SK-N-SH (cell line): ENCODE results near the gene FIZ1. TPM values are rescaled to one million over a fixed set of nuclear protein-coding genes. Genes with fewer than 3 reads are reported as not detected.

ENCODE experiments used
- CTCF ChIA-PET: fragments of 300-600, 350-600 bp; formaldehyde crosslinking; extraction: SDS; loops from one replicate; lab custom pipeline; 2021; lab: Yijun Ruan, JAX
- POLR2A ChIA-PET: fragments of 350-600 bp; sonication (Branson Sonifier 250); formaldehyde crosslinking; extraction: SDS; loops from one replicate; lab custom pipeline; 2020; ENCODE audit warnings: antibody characterized with exemption, inconsistent platforms; lab: Yijun Ruan, JAX
- DNase-seq: peaks from one replicate; pipeline ENCODE4 v3.0.0; 2012
- H2AFZ ChIP-seq: fragments of 200-600 bp; sonication (generic); 2 replicates; pipeline ENCODE4 v1.8.1; 2016; ENCODE audit warnings: antibody characterized with exemption, mild to moderate bottlenecking, low read depth
- H3F3A ChIP-seq: fragments of 200-600 bp; sonication (generic); replicated peaks from 2 replicates; pipeline ENCODE3; 2016; ENCODE audit warnings: antibody characterized with exemption, mild to moderate bottlenecking; ENCODE audit not compliant: insufficient read depth
- H3K27ac ChIP-seq, 2 experiments: fragments of 200-500 bp in 1 of 2; fragments of 200-600 bp in 1 of 2; sonication (Bioruptor generic) in 1 of 2; sonication (generic), shearing (Covaris generic) in 1 of 2; 2 replicates each; pipeline versions ENCODE4 v1.5.1 to v1.6.1; 2014 to 2016; ENCODE audit warnings: low read depth in 2 of 2, inconsistent platforms in 1 of 2, low read length in 1 of 2, mild to moderate bottlenecking in 1 of 2, mixed read lengths in 1 of 2
- H3K27me3 ChIP-seq: fragments of 200-600 bp; sonication (generic), shearing (Covaris generic); 2 replicates; pipeline ENCODE4 v1.6.1; 2016; ENCODE audit warnings: mixed run types; ENCODE audit not compliant: insufficient read depth
- H3K36me3 ChIP-seq, 2 experiments: fragments of 200-500 bp in 1 of 2; fragments of 200-600 bp in 1 of 2; sonication (Bioruptor generic) in 1 of 2; sonication (generic) in 1 of 2; replicated peaks in 1 of 2; 2 replicates each; pipeline versions ENCODE3 to v1.5.1; 2014 to 2016; ENCODE audit warnings: low read length in 1 of 2, mild to moderate bottlenecking in 1 of 2; ENCODE audit not compliant: insufficient read depth in 2 of 2, control insufficient read depth in 1 of 2
- H3K4me1 ChIP-seq, 2 experiments: fragments of 200-500 bp in 1 of 2; fragments of 200-600 bp in 1 of 2; sonication (Bioruptor generic) in 1 of 2; sonication (generic), shearing (Covaris generic) in 1 of 2; 2 replicates each; pipeline versions ENCODE4 v1.5.1 to v1.6.1; 2014 to 2016; ENCODE audit warnings: low read depth in 1 of 2, low read length in 1 of 2, mixed run types in 1 of 2; ENCODE audit not compliant: insufficient read depth in 2 of 2, control insufficient read depth in 1 of 2
- H3K4me2 ChIP-seq: fragments of 200-600 bp; sonication (generic), shearing (Covaris generic); 2 replicates; pipeline ENCODE4 v1.6.1; 2017; ENCODE audit warnings: mixed run types
- H3K4me3 ChIP-seq, 2 experiments: fragments of 200-500 bp in 1 of 2; fragments of 200-600 bp in 1 of 2; sonication (Bioruptor generic) in 1 of 2; sonication (generic), shearing (Covaris generic) in 1 of 2; 2 replicates each; pipeline versions ENCODE4 v1.5.1 to v1.8.1; 2014 to 2016; ENCODE audit warnings: low read depth in 2 of 2, inconsistent platforms in 1 of 2, low read length in 1 of 2, mild to moderate bottlenecking in 1 of 2, mixed read lengths in 1 of 2, moderate library complexity in 1 of 2
- H3K79me2 ChIP-seq: fragments of 200-600 bp; sonication (generic); 2 replicates; pipeline ENCODE4 v1.8.1; 2017; ENCODE audit warnings: mild to moderate bottlenecking; ENCODE audit not compliant: insufficient read depth
- H3K9ac ChIP-seq: fragments of 200-600 bp; sonication (generic); 2 replicates; pipeline ENCODE4 v1.6.1; 2017; ENCODE audit warnings: mixed run types
- H3K9me2 ChIP-seq: fragments of 200-600 bp; sonication (generic); 2 replicates; pipeline ENCODE4 v1.6.1; 2017; ENCODE audit warnings: mixed run types
- H3K9me3 ChIP-seq: fragments of 200-600 bp; sonication (generic); 2 replicates; pipeline ENCODE4 v1.6.1; 2017; ENCODE audit warnings: mixed run types, mild to moderate bottlenecking, moderate library complexity
- H4K20me1 ChIP-seq: fragments of 200-600 bp; sonication (generic); 2 replicates; pipeline ENCODE4 v1.6.1; 2017; ENCODE audit warnings: mild to moderate bottlenecking, mixed run types; ENCODE audit not compliant: insufficient read depth
- CHD2 ChIP-seq: fragments of 150-350 bp; IDR thresholded peaks from 2 replicates; pipeline ENCODE4 v1.6.1; 2018; ENCODE audit warnings: low read length; ENCODE audit not compliant: partially characterized antibody
- EP300 ChIP-seq, 2 experiments: IDR thresholded peaks; 2 replicates each; pipeline versions ENCODE4 v1.4.0 to v1.6.1; 2012; ENCODE audit warnings: borderline replicate concordance in 1 of 2, low read depth in 1 of 2, low read length in 1 of 2
- FOXJ3 ChIP-seq: sonication (generic); formaldehyde crosslinking; IDR thresholded peaks from 2 replicates; pipeline ENCODE4 v1.5.1; 2020; ENCODE audit warnings: mild to moderate bottlenecking, missing genetic modification reagents
- JUND ChIP-seq: IDR thresholded peaks from 2 replicates; pipeline ENCODE4 v1.4.0; 2012
- MAX ChIP-seq: IDR thresholded peaks from 2 replicates; pipeline ENCODE4 v1.4.0; 2012; ENCODE audit warnings: low read depth
- MEF2A ChIP-seq: IDR thresholded peaks from 2 replicates; pipeline ENCODE4 v1.4.0; 2012; ENCODE audit warnings: low read depth, borderline replicate concordance
- MXI1 ChIP-seq: IDR thresholded peaks from 2 replicates; pipeline ENCODE4 v1.6.1; 2012; ENCODE audit warnings: mild to moderate bottlenecking, low read depth, low read length, improper control_type of control experiment
- NFIC ChIP-seq: IDR thresholded peaks from 2 replicates; pipeline ENCODE4 v1.4.0; 2012; ENCODE audit warnings: borderline replicate concordance
- RAD21 ChIP-seq: IDR thresholded peaks from 2 replicates; pipeline ENCODE4 v1.6.1; 2012; ENCODE audit warnings: mild to moderate bottlenecking, low read length
- REST ChIP-seq: IDR thresholded peaks from 2 replicates; pipeline ENCODE4 v1.6.1; 2012; ENCODE audit warnings: mild to moderate bottlenecking, low read depth, low read length, moderate library complexity
- RXRA ChIP-seq: IDR thresholded peaks from 2 replicates; pipeline ENCODE4 v1.4.0; 2012; ENCODE audit warnings: low read depth, mild to moderate bottlenecking, borderline replicate concordance
- SMC3 ChIP-seq: IDR thresholded peaks from 2 replicates; pipeline ENCODE4 v1.6.1; 2012; ENCODE audit warnings: low read depth, low read length, improper control_type of control experiment
- TCF12 ChIP-seq: IDR thresholded peaks from 2 replicates; pipeline ENCODE4 v1.4.0; 2012
- TEAD4 ChIP-seq: IDR thresholded peaks from 2 replicates; pipeline ENCODE4 v1.4.0; 2012; ENCODE audit warnings: mild to moderate bottlenecking, borderline replicate concordance; ENCODE audit not compliant: insufficient read depth
- USF1 ChIP-seq: IDR thresholded peaks from 2 replicates; pipeline ENCODE4 v1.4.0; 2012; ENCODE audit warnings: low read depth, borderline replicate concordance
- USF2 ChIP-seq: fragments of 150-350 bp; IDR thresholded peaks from 2 replicates; pipeline ENCODE4 v1.6.1; 2017; ENCODE audit warnings: antibody characterized with exemption, low read length, low read depth, borderline replicate concordance
- YY1 ChIP-seq: IDR thresholded peaks from 2 replicates; pipeline ENCODE4 v1.4.0; 2012; ENCODE audit warnings: low read depth, mild to moderate bottlenecking
- WGBS: methylation state at CpG from one replicate; pipeline ENCODE4 v1.1.6; 2017; ENCODE audit warnings: low lambda C conversion rate; 5-methylcytosine and 5-hydroxymethylcytosine counted together
- polyA plus RNA-seq, 3 experiments: library from polyadenylated mRNA; depleted of rRNA; stranded (reverse); fragments of >200 nt; gene quantifications; 2 replicates each; pipeline ENCODE4 v1.2.3, GENCODE V29; 2012

Gene FIZ1
- polyA plus RNA-seq, 1 of the 3 experiments (the other 2 are of a cell fraction), result 5.7 TPM

- Histone ChIP-seq H3K4me3 (no peak overlapping the region), H2AFZ (no peak overlapping the region), H3K36me3 (peaks cover 0 to 10% of the 10 kb centered on the region in 2 experiments), H3K4me1 (peaks cover 0 to 11% of the 10 kb centered on the region in 2 experiments; a peak in 1 of 4 replicates), H3K9ac (no peak overlapping the region)
- CTCF ChIA-PET, result no interaction called here
- POLR2A ChIA-PET, result no interaction called here
- TF ChIP-seq RAD21 (no peak), FOXJ3 (CRISPR knock-in tag) (no peak), TCF12 (no peak), SMC3 (no peak), USF2 (no peak), NFIC (no peak), MAX (no peak), REST (no peak), YY1 (no peak), CHD2 (no peak), JUND (no peak)
- TF ChIP-seq, all 33 proteins: peak for 0
- Histone ChIP-seq H4K20me1 (no peaks in the 10 kb centered on the region), H3K79me2 (peaks cover 20% of the 10 kb centered on the region), H3K27ac (no peak overlapping the region), H3F3A (no peaks in the 10 kb centered on the region), H3K9me3 (no peaks in the 10 kb centered on the region), H3K27me3 (no peaks in the 10 kb centered on the region), H3K9me2 (no peaks in the 10 kb centered on the region), H3K4me2 (no peak overlapping the region)
- 97% methylated on average over 42 of the region's 83 CpGs for whole genome bisulfite sequencing
- DNase-seq, result no peak
Measured at GRCh38 chr19:55578031-55578760, 21.1 kb downstream of the FIZ1 start.

- no peaks in the 10 kb centered on the region for H3F3A ChIP-seq
- H4K20me1 ChIP-seq, result no peaks in the 10 kb centered on the region
- DNase-seq, result no peak
- WGBS, result 92% methylated on average over 5 of the region's 5 CpGs
- CTCF ChIA-PET, result interaction anchor here (0.9 kb wide), 1 partner anchor 109 kb away, joined by 3 read pairs; no protein-coding TSS in a partner anchor
- H3K9me3 ChIP-seq, result no peaks in the 10 kb centered on the region
- H3K79me2 ChIP-seq, result peaks cover 20% of the 10 kb centered on the region
- H2AFZ ChIP-seq, result no peak overlapping the region
- no peak overlapping the region for H3K27ac ChIP-seq
- no peak overlapping the region for H3K9ac ChIP-seq
- peaks cover 0 to 10% of the 10 kb centered on the region in 2 experiments for H3K36me3 ChIP-seq
- no peaks in the 10 kb centered on the region for H3K27me3 ChIP-seq
- no peak overlapping the region for H3K4me3 ChIP-seq
- no peaks in the 10 kb centered on the region for H3K9me2 ChIP-seq
- H3K4me2 ChIP-seq, result no peak overlapping the region
- peaks cover 0 to 11% of the 10 kb centered on the region in 2 experiments; a peak in 1 of 4 replicates for H3K4me1 ChIP-seq
- POLR2A ChIA-PET, result interaction anchor here (0.6 to 0.7 kb wide), 2 partner anchors 23 to 69 kb away, joined by 4 read pairs; partner anchors contain the start of gene ZNF524
- TF ChIP-seq USF1 (no peak), RXRA (no peak), CHD2 (no peak), EP300 (IDR thresholded peaks at IDR 0.05; ENCODE audit: borderline replicate concordance in 1 of 2, low read depth in 1 of 2, low read length in 1 of 2) (no peak), MEF2A (no peak), MXI1 (no peak), REST (no peak), TEAD4 (no peak)
Measured at GRCh38 chr19:55576746-55577145, 22.6 kb downstream of the FIZ1 start.
